Measurements from ENCODE around the gene EFS. TPM values are rescaled to one million over a fixed set of nuclear protein-coding genes. Genes with fewer than 3 reads are reported as not detected.

The EFS gene, protein sequence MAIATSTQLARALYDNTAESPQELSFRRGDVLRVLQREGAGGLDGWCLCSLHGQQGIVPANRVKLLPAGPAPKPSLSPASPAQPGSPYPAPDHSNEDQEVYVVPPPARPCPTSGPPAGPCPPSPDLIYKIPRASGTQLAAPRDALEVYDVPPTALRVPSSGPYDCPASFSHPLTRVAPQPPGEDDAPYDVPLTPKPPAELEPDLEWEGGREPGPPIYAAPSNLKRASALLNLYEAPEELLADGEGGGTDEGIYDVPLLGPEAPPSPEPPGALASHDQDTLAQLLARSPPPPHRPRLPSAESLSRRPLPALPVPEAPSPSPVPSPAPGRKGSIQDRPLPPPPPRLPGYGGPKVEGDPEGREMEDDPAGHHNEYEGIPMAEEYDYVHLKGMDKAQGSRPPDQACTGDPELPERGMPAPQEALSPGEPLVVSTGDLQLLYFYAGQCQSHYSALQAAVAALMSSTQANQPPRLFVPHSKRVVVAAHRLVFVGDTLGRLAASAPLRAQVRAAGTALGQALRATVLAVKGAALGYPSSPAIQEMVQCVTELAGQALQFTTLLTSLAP
- total RNA-seq (2014; rRNA removed) = 0.23 and 0.36 TPM in 2 replicates
- percentile 19 among the genes with signal in this experiment for Bru-seq, nascent RNA
- BruChase-seq, experiment 1, labeled RNA remaining after a 6-hour chase = percentile 17 among the genes with signal in this experiment
- BruChase-seq, experiment 2, labeled RNA remaining after a 2-hour chase = not detected
- long read RNA-seq = 0 reads

DNA sequence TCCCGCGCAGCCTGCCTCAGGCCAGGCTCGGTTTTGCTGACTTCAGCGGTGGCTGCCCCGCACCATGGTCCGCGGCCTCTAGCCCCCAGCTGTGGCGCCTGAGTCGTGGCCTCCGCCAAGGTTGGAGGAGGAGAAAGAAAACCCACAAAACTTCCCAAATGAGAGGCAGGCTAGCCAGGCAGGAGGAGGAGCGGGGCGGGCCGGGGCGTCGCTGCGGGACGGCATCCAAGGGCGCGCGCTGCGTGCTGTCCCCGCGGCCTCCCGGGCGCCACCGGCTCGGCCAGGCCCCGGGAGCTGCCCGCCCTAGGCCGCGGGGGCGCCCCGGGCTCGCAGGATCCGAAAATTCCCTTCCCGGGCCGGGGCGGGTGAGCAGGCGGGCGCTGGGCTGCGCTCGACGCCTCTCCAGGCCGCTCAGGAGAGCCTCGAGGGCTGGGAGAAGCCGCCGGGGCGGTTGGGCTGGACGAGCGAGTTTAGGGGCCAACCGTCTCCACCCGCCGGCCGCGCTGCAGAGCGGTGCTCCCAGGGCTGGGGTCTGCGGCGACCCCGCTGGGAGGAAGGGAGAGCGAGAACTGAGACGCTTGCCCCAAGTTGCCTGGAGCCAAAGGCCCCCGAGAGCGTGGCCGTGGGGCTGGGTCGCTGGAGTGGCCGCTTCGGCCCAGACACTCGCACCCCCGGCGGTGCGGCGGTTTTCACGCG lies at the start of gene EFS:
EFS (minus strand) TSS at position 137 of the 696 bp plus-strand sequence. CDS start 147 bp downstream, outside the sequence.
- H3K4me3 ChIP-seq (ENCODE audit: low read length) = 0 out of 2 replicates have a peak within 1 kb of the TSS, but pooled peaks have one; percentile 33
- peak; percentile 25 for DNase-seq

DNA sequence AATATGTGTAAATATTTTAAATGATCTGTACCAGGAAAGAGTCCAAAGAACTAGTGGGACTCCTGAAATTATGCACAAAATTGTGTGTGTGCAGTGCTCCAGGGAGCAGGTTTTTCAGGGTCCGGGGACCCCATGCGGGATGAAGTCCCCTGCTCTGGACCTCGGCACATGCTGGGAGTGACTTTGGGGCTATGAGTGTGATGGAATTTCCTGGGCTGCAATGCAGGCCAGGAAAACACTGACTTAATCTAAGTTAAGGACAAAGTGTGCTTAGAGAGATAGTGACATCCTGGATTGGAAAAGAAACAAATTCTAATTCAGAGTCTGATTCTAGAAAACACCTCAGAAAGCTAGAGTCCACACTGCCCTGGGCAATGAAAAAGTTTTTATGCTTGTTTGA lies 49.3 kb upstream of the EFS start:
- Histone ChIP-seq H3F3A (ENCODE audit: low read length, unreplicated experiment) (no peaks in the 10 kb centered on the region), H3K4me3 (ENCODE audit: low read length) (no peak overlapping the region), H3K9ac (ENCODE audit: low read length) (no peak overlapping the region), H3K27ac (ENCODE audit: low read length) (no peak overlapping the region), H3K9me2 (replicated peaks; ENCODE audit: low read length) (no peaks in the 10 kb centered on the region), H2AFZ (ENCODE audit: low read length) (no peak overlapping the region), H3K27me3 (ENCODE audit: low read length) (peaks cover 95% of the 10 kb centered on the region), H4K20me1 (ENCODE audit: low read length) (no peaks in the 10 kb centered on the region), H3K4me1 (ENCODE audit: insufficient read depth, low read length) (no peaks in the 10 kb centered on the region), H3K79me2 (ENCODE audit: low read length) (no peaks in the 10 kb centered on the region), H3K36me3 (ENCODE audit: low read depth, low read length) (no peaks in the 10 kb centered on the region), H3K4me2 (ENCODE audit: low read length) (no peak overlapping the region), H3K9me3 (ENCODE audit: low read length) (no peaks in the 10 kb centered on the region)
- ATAC-seq = no peak
- intact Hi-C loops (cut with micrococcal nuclease) = no loop called here
- no peak for DNase-seq
- ChIA-PET POLR2A (ENCODE audit: unreplicated experiment) (no interaction called here), CTCF (no interaction called here)
- no peak for TF ChIP-seq EZH2phosphoT487 (IDR thresholded peaks at IDR 0.05; ENCODE audit: borderline replicate concordance, low read length)
- BruUV-seq (replicated peaks) = no TSS peak

More for the DNA sequence above, at the start of gene EFS:
- Histone ChIP-seq H3K4me1 (ENCODE audit: insufficient read depth, low read length) (no peaks in the 10 kb centered on the region), H3K9me3 (ENCODE audit: low read length) (no peaks in the 10 kb centered on the region), H3K9me2 (replicated peaks; ENCODE audit: low read length) (no peaks in the 10 kb centered on the region), H3K4me2 (ENCODE audit: low read length) (peak within 1 kb of the TSS; percentile 51), H4K20me1 (ENCODE audit: low read length) (no peaks in the 10 kb centered on the region), H3K36me3 (ENCODE audit: low read depth, low read length) (no peaks in the 10 kb centered on the region), H3K27ac (ENCODE audit: low read length) (no peak within 1 kb of the TSS), H3K79me2 (ENCODE audit: low read length) (no peaks in the 10 kb centered on the region), H3K27me3 (ENCODE audit: low read length) (peaks cover 26% of the 10 kb centered on the region), H3K9ac (ENCODE audit: low read length) (no peak within 1 kb of the TSS), H2AFZ (ENCODE audit: low read length) (peak within 1 kb of the TSS; percentile 58), H3F3A (ENCODE audit: low read length, unreplicated experiment) (no peaks in the 10 kb centered on the region)
- no TSS peak for BruUV-seq (replicated peaks)
- TF ChIP-seq EZH2 (IDR thresholded peaks at IDR 0.05; ENCODE audit: low read length, unreplicated experiment) = no peak
- TF ChIP-seq EZH2phosphoT487 (IDR thresholded peaks at IDR 0.05; ENCODE audit: borderline replicate concordance, low read length) = no peak
- TF ChIP-seq, protein P1, sequence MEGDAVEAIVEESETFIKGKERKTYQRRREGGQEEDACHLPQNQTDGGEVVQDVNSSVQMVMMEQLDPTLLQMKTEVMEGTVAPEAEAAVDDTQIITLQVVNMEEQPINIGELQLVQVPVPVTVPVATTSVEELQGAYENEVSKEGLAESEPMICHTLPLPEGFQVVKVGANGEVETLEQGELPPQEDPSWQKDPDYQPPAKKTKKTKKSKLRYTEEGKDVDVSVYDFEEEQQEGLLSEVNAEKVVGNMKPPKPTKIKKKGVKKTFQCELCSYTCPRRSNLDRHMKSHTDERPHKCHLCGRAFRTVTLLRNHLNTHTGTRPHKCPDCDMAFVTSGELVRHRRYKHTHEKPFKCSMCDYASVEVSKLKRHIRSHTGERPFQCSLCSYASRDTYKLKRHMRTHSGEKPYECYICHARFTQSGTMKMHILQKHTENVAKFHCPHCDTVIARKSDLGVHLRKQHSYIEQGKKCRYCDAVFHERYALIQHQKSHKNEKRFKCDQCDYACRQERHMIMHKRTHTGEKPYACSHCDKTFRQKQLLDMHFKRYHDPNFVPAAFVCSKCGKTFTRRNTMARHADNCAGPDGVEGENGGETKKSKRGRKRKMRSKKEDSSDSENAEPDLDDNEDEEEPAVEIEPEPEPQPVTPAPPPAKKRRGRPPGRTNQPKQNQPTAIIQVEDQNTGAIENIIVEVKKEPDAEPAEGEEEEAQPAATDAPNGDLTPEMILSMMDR (conservative IDR thresholded peaks at IDR 0.05; ENCODE audit: low read depth, low read length) = no peak
- CTCF ChIA-PET = no interaction called here
- POLR2A ChIA-PET (ENCODE audit: unreplicated experiment) = no interaction called here
- intact Hi-C loops (cut with micrococcal nuclease) = no loop called here
- ATAC-seq = peak; percentile 9; the same call in 1 of the 2 replicates

DNA sequence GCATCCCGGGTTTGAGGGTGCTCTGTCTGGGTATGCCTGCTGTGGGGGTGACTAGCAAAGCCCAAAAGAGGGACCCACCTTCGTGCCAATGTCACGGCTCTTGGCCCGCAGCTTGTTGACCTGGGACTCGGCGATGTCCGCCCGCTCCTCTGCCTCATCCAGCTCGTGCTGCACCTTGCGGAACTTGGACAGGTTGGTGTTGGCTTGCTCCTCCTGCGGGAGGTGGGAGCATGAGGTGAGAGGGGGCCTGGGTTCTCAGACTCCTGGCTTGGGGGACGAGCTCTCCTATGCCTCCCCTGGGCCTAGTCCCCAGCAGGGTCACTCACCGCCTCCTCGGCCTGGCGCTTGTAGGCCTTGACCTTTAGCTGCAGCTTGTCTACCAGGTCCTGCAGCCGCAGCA lies 48.7 kb upstream of the EFS start:
- Histone ChIP-seq H3K36me3 (ENCODE audit: low read depth, low read length) (no peaks in the 10 kb centered on the region), H4K20me1 (ENCODE audit: low read length) (no peaks in the 10 kb centered on the region), H3K9me2 (replicated peaks; ENCODE audit: low read length) (no peaks in the 10 kb centered on the region), H3K9me3 (ENCODE audit: low read length) (no peaks in the 10 kb centered on the region), H2AFZ (ENCODE audit: low read length) (no peak overlapping the region), H3K79me2 (ENCODE audit: low read length) (no peaks in the 10 kb centered on the region), H3K4me3 (ENCODE audit: low read length) (no peak overlapping the region), H3K4me2 (ENCODE audit: low read length) (no peak overlapping the region), H3K4me1 (ENCODE audit: insufficient read depth, low read length) (no peaks in the 10 kb centered on the region), H3F3A (ENCODE audit: low read length, unreplicated experiment) (no peaks in the 10 kb centered on the region), H3K27ac (ENCODE audit: low read length) (no peak overlapping the region), H3K27me3 (ENCODE audit: low read length) (peaks cover 95% of the 10 kb centered on the region), H3K9ac (ENCODE audit: low read length) (no peak overlapping the region)
- BruUV-seq (replicated peaks) = no TSS peak
- POLR2A ChIA-PET (ENCODE audit: unreplicated experiment) = no interaction called here
- TF ChIP-seq EZH2 (IDR thresholded peaks at IDR 0.05; ENCODE audit: low read length, unreplicated experiment) (no peak), EZH2phosphoT487 (IDR thresholded peaks at IDR 0.05; ENCODE audit: borderline replicate concordance, low read length) (no peak)
- TF ChIP-seq, protein P1 (conservative IDR thresholded peaks at IDR 0.05; ENCODE audit: low read depth, low read length) = no peak
- ATAC-seq = no peak
- CTCF ChIA-PET = no interaction called here
- no peak for DNase-seq
- intact Hi-C loops (cut with micrococcal nuclease) = no loop called here
